Kidney glomerular epithelial cell (primary cell): ENCODE data around the gene AIM2.
"Not testable (repeated sequence)": the region's sequence is repeated elsewhere in the genome, so short reads cannot be mapped to it uniquely, and the experiment has no call there.

Source experiments
- DNase-seq: peaks from one replicate; lab custom pipeline; 2025; lab: John Stamatoyannopoulos, UW

Gene AIM2, protein sequence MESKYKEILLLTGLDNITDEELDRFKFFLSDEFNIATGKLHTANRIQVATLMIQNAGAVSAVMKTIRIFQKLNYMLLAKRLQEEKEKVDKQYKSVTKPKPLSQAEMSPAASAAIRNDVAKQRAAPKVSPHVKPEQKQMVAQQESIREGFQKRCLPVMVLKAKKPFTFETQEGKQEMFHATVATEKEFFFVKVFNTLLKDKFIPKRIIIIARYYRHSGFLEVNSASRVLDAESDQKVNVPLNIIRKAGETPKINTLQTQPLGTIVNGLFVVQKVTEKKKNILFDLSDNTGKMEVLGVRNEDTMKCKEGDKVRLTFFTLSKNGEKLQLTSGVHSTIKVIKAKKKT

DNA sequence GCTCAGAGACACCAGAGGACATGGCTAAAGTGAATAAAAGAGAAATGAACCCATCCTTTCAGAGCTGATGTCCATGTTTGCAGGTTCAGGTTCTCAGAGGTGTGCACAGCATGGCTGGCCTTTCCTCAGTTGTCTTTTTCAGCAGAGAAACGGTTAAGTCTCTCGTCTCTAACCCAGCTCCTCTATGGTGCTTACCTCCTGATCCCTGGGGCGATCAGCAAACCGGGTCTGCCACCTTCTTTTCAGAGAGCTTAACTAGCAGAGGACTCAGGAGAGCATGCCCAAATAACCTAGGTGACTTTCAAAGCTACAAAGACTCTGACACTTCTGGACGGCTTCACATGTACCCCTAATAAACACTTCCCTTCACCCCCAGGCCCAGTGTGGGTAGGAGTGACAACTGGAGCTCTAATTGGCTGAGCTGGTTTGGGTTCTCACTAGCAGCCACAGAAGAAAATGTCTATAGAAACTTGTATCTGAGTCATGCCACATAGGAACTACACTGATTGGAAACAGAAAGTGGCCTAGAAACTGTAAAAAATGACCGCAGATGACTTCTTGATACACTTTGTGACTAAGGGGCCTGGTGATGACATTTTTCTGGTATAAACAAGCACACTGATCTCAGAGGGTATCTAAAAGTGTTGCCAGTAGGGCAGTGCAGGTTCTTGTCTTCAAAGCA lies at the start of gene AIM2:
TSS of gene AIM2 (minus strand) at position 329 of the 682 bp plus-strand sequence. CDS start 3,267 bp downstream, outside the sequence.
- no peak for DNase-seq

- no peak for DNase-seq
Measured at GRCh38 chr1:159123587-159123986, 47.0 kb upstream of the AIM2 start.

DNA sequence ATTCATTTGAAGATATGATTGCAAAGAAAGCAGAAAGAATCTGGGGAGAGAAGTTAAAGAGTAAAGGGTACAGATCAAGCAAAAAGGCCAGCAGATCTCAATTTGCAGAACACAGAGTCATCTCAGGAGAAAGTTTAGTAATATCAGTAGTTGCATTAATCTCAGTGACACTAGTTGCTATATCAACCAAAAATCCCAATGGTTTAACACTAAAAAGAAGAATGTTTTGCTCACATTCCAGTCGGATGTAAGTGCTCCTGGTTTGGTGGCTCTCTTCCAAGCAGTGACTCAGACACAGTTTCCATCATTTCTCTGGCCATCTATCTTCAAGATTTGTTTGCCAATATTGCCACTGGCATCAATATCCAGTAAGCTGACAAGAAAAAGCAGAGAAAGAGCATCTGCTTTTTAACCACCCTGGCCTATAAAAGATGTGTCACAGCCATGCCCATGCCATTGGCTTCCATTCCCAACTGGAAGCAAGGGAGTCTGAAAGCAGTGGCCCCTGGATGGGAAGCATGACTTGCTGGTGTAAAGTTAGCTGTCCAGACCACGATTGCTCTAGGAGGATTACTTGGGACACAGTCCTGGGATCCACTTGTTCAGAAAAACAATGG lies 45.5 kb upstream of the AIM2 start:
- peak; percentile 27 for DNase-seq

DNA sequence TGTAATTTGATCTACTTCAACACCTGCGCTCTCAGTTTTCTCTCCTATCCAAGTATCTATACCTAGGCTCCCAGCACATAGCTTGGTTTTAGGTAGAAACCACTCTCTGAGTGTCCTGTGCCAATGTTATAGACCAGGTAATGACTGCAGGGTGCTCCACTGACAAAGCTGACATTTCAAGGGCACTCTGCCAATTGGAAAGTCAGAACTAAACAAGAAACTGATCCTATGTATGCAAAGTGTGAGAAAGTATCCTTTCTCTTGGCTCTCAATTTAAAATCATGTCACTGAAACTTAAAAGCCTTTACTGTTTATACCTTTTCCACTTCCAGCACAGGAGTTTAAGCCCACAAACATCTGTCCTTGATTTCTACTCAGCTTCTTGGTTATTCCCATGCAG lies 45.0 kb upstream of the AIM2 start:
- no peak for DNase-seq

DNA sequence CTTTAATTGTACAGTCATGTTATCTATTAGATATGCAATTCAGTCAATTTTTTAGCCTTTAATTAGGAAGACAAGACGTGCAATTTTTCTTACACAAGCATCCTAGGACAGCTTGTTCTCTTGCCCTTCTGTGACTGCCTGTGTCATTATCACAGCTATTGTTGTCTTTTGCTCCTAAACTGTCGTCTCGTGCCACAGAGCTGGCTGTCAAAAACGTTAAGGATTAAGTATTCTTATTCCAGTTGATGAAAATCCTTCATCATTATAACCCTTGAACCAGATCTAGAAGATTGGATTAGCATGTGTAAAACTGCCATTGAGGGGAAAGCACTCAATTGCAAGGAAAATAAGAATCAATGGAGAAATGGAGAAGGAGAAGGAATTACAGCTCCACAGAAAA lies 43.8 kb upstream of the AIM2 start:
- DNase-seq: no peak

DNA sequence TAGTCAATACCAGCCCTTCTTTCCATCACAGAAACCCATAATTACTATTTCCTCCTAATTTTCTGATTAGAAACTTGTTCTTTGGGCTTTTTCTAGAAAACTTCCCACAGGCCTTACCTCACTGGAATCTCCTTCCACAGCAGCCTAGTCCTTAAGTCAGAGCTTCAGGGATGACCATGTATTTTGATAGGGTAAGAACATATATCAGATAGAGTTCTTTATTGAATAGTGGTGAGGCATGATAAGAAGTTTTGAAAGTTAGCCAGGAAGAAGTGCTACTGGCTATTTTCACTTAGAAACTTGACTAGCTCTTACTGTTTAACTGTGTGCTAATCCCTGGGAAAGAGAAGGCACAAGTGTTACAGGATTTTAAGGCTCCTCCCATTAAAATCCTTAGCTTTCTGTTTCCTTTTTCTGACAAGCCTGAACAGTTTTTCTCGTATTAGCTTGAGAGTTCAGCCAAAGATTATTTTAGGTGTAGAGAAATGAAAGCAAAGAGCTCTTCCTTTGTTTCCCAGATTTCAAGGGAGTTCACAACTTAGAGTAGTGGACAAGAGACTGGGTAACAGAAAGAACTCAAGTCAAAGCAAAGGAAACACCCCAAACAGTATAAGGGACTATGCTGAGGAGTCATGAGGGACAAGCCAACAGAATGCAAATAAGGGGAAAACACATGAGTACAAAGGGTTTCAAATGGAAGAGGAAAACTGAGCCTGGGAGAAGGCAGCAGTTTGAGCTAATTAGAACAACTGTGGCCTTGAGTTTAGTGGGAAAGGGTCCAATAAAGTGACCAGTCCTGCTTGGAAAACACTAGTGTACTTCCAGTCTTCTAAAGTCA lies 37.2 kb upstream of the AIM2 start:
- no peak for DNase-seq

- not testable (repeated sequence) for DNase-seq
Measured at GRCh38 chr1:159103021-159103420, 26.5 kb upstream of the AIM2 start.

- no peak for DNase-seq
Measured at GRCh38 chr1:159100589-159100988, 24.0 kb upstream of the AIM2 start.

DNA sequence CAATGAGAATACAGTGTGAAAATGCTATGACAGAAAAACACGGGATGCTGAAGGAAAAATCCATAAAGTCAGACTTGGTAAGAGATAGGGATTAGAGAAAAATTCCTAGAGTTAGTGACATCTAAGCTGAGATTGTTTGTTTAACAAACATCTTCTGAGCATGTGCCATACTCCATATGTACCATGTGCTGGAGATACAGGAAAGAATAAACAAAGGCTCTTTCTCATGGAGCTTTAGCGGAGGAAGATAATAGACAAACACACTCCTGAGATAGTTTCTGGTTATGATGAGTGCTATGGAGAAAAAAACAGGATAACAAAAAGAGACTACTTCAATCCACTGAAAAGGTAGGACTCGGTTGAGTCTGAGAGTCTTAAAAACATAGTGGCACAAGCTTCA lies 22.0 kb upstream of the AIM2 start:
- no peak for DNase-seq

- no peak for DNase-seq
Measured at GRCh38 chr1:159092036-159092760, 15.6 kb upstream of the AIM2 start.

DNA sequence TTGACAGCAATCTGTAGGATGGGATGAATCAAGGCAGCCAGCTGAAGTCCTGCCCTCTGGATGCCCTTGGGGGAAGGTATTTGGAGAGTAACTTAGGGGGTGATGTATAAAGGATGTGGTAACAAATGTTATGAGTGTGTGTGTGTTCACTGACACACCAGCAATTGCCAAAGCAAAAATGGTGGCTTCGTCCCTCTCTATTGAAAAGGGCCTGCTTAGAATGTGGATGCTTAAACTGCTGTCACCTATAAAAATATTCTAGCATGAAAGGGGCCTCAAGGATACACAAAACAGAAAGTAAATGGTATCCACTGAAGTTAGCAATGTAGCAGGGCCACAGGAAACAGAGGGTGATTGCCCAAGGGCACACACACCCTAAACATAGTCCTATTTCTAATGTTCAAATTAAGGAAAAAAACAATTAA lies 15.1 kb upstream of the AIM2 start:
- no peak for DNase-seq

DNA sequence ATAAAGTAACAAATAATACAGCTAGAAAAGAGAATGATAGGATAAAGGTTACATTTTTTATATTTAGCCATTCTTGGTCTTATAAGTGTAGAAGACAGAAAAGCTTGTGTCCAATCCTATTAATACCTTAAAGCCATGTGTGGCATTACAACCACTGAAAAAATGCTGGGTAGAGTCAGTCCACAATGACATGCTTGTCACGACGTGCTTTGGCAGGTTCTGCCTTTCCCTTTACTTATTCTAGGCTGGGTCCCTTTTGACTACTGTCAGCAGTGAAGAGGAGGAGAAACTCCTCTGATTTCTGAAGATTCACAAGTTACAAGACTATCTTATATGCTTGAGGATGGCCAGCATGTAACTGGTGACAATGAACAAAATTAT lies 14.6 kb upstream of the AIM2 start:
- DNase-seq: no peak

DNA sequence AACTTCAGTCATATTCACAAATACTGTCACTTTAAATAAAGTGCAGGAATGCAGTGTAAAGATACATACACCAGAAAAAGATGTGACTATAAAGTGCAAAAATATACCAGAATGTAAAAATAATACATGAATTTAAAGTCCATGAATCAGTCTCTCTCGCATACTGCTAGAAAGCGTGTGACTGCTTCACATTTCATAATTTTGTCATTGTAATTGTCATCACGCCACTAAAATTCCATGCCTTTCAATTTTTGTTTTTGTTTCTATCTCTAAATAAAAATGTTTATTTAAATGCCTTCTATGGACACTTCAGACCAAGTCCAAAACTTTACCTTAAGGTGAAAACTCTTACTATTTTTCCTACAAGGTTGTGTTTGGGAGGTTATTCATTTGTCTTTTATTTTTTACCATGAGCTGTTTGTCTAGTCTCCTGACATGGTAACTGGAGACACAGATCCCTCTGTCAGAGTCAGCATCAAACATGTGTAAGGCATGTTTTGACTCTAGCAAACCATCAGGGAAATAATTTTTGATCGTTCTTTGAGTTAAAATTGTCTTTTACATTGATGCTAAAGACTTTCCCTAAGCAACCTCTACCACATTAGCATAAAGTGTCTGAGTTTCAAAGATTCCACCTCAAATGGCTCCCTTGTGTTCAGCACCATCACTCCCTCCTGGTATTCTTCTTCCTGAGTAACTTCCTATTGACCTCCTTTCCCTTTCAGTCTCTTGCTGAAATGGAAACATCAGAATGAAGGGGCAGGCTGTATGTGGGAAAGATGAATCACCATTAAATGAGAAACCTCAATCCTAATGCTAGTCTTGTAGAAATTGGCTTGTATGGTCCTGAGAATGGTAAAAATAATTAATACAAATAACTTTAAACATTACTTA lies 14.0 kb upstream of the AIM2 start:
- no peak for DNase-seq

DNA sequence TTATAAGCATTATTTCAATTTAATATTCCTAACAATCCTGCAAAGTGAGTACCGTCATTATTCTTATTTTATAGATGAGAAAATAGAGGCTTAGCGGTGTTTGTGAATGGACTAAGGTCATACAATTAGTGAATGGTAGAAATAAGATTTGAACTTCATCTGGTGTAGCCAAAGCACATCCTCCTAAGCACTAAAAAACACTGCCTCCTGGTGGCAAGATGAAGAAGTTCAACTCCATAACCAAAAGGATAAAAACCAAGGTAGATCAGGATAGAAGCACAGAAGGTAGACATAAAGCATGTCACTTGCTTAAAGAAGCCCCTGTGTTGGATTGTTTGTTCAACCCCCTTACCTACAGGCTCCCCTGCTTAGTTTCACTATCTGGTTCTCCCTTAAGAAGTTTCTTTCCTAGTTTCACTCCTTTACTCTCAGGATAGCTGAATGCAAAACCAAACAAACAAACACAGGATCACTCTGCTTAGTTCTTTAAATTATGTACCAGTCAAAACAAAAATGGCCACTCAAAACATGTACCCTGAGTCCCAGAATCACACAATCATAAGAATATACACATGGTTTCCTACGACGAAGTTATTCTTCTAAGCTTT lies 12.7 kb upstream of the AIM2 start:
- no peak for DNase-seq

DNA sequence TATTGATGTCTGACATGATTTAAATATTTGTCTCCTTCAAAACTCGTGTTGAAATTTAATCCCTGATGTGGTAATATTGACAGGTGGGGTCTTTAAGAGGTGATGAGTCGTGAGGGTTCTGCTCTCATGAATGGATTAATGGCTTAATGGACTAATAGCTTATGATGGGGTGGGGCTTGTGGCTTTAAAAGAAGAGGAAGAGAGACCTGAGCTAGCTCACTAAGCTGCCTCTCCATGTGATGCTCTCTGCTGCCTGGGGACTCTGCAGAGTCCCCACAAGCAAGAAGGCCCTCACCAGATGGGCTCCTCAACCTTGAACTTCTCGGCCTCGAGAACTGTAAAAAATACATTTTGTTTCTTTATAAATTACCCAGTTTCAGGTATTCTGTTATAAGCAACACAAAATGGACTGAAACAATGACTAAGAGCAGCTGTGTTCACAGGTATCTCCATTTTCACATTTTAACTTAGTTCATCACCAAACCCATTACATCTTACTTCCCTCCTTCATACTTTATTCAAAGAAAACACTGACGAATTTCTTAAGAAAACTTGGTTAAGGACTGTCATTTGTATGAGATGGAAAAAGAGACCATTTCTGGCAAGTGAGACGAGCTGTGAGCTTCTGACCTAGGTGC lies 12.1 kb upstream of the AIM2 start:
- DNase-seq: no peak

GRCh38 chr1:159088050-159088449 lies 11.5 kb upstream of the AIM2 start:
- DNase-seq: peak; percentile 37

DNA sequence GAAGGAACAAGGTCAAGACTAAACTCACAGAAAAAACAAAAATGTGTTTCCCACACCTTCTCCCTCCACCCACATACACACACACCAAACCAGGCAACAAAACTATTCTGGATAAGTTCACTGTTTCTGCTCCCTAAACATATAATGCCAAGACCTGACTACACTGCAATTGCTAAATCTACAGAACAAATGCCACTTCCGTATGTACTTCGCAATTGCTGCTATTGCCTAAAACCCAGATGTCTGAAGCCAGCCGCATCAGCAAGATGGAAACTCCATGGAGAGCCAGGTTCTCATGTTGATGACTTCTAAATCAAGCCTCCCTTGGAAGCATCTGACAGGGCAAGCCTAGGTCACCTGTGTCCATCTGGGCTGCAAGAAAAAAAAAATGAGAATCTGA lies 8.3 kb upstream of the AIM2 start:
- no peak for DNase-seq

DNA sequence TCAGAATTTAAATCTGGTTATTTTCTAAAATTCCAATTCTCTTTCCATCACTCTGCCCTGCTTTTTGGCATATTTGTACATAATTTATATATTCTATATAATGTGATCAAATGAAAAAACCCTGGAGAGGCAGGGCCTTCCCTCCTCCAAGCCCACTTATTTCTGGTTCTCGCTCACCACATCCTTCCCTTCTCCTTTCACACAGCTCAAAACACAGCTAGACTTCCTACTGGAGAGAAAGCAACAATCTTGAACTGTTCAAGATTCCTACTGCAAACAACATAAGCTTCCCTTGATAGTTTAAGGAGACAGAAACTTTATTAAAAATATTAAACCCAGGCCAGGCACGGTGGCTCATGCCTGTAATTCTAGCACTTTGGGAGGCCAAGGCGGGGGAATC lies 7.6 kb upstream of the AIM2 start:
- DNase-seq: no peak

DNA sequence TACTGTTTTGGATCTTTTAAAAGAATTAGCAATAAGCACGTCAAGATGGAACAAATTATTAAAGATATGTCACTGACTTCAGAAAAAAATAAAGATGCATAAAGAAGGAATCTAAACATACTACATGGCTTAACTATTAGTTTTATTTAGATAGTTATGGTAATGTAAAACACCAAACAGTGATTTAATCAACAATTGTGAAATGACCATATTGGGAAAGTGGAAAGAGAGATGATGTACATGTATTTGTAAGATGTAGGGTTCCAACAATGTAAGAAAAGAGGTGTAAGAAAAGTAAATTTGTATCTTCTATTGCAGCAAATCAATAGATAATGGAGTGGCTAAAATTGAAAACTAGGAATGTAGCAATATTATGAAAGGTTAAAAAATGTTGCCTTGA lies 6.4 kb upstream of the AIM2 start:
- no peak for DNase-seq

GRCh38 chr1:159081626-159082025 lies 5.1 kb upstream of the AIM2 start:
- no peak for DNase-seq
